Hepatocyte (in vitro differentiated cells): ENCODE data around the gene ATXN7L1.

Experiments used
- EZH2phosphoT487 ChIP-seq: fragments of 200-600 bp; sonication (generic); IDR thresholded peaks from one replicate; pipeline ENCODE4 v1.6.1; 2018; ENCODE audit warnings: antibody characterized with exemption, mild to moderate bottlenecking, low read depth, moderate library complexity; ENCODE audit not compliant: unreplicated experiment, severe bottlenecking
- TF ChIP-seq, protein P1 (sequence below): fragments of 200-600 bp; sonication (generic); IDR thresholded peaks from 2 replicates; pipeline ENCODE4 v1.5.1; 2016; ENCODE audit warnings: antibody characterized with exemption, mild to moderate bottlenecking; ENCODE audit not compliant: poor library complexity

DNA sequence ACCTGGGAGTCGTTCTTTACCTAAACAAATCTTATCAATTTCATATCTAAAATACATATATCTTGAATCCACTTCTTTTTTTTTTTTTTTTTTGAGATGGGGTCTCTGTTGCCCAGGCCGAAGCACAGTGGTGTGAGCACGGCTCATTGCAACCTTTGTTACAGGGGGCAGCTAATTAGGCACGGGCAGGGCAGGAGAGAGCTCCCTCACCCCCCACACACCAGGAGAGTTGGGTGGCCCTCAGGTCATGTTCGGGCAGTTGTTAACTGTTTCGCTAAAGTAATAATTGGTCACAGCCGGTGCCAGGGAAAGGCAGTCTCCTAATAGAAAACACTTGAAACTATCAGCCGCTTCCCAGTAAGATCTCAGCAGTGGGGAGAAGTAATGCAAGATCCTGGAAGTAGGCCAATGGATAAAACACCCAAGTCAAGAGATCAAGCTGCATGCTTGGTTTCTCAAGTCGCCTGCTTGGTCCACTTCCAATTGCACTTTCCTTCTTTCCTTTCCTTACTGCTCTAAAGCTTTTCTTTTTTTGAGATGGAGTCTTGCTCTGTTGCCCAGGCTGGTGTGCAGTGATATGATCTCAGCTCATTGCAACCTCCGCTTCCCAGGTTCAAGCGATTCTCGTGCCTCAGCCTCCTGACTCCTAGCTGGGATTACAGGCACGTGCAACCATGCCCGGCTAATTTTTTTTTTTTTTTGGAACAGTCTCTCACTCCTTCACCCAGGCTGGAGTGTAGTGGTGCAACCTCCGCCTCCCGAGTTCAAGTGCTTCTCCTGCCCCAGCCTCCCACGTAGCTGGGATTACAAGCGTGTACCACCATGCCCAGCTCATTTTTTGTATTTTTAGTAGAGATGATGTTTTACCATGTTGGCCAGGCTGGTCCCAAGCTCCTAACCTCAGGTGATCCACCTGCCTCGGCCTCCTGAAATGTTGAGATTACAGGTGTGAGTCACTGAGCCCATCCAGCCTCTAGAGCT is 273.8 kb downstream of the ATXN7L1 start:
- TF ChIP-seq, protein P1, sequence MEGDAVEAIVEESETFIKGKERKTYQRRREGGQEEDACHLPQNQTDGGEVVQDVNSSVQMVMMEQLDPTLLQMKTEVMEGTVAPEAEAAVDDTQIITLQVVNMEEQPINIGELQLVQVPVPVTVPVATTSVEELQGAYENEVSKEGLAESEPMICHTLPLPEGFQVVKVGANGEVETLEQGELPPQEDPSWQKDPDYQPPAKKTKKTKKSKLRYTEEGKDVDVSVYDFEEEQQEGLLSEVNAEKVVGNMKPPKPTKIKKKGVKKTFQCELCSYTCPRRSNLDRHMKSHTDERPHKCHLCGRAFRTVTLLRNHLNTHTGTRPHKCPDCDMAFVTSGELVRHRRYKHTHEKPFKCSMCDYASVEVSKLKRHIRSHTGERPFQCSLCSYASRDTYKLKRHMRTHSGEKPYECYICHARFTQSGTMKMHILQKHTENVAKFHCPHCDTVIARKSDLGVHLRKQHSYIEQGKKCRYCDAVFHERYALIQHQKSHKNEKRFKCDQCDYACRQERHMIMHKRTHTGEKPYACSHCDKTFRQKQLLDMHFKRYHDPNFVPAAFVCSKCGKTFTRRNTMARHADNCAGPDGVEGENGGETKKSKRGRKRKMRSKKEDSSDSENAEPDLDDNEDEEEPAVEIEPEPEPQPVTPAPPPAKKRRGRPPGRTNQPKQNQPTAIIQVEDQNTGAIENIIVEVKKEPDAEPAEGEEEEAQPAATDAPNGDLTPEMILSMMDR: no peak
- TF ChIP-seq EZH2phosphoT487: no peak
